SK-N-SH (cell line): ENCODE results near the gene NUP35. TPM values are rescaled to one million over a fixed set of nuclear protein-coding genes. Genes with fewer than 3 reads are reported as not detected.

Experiments used
- CTCF ChIA-PET: fragments of 300-600, 350-600 bp; formaldehyde crosslinking; extraction: SDS; loops from one replicate; lab custom pipeline; 2021; lab: Yijun Ruan, JAX
- POLR2A ChIA-PET: fragments of 350-600 bp; sonication (Branson Sonifier 250); formaldehyde crosslinking; extraction: SDS; loops from one replicate; lab custom pipeline; 2020; ENCODE audit warnings: antibody characterized with exemption, inconsistent platforms; lab: Yijun Ruan, JAX
- DNase-seq: peaks from one replicate; pipeline ENCODE4 v3.0.0; 2012
- H2AFZ ChIP-seq: fragments of 200-600 bp; sonication (generic); 2 replicates; pipeline ENCODE4 v1.8.1; 2016; ENCODE audit warnings: antibody characterized with exemption, mild to moderate bottlenecking, low read depth
- H3F3A ChIP-seq: fragments of 200-600 bp; sonication (generic); replicated peaks from 2 replicates; pipeline ENCODE3; 2016; ENCODE audit warnings: antibody characterized with exemption, mild to moderate bottlenecking; ENCODE audit not compliant: insufficient read depth
- H3K27ac ChIP-seq, 2 experiments: fragments of 200-500 bp in 1 of 2; fragments of 200-600 bp in 1 of 2; sonication (Bioruptor generic) in 1 of 2; sonication (generic), shearing (Covaris generic) in 1 of 2; 2 replicates each; pipeline versions ENCODE4 v1.5.1 to v1.6.1; 2014 to 2016; ENCODE audit warnings: low read depth in 2 of 2, inconsistent platforms in 1 of 2, low read length in 1 of 2, mild to moderate bottlenecking in 1 of 2, mixed read lengths in 1 of 2
- H3K27me3 ChIP-seq: fragments of 200-600 bp; sonication (generic), shearing (Covaris generic); 2 replicates; pipeline ENCODE4 v1.6.1; 2016; ENCODE audit warnings: mixed run types; ENCODE audit not compliant: insufficient read depth
- H3K36me3 ChIP-seq, 2 experiments: fragments of 200-500 bp in 1 of 2; fragments of 200-600 bp in 1 of 2; sonication (Bioruptor generic) in 1 of 2; sonication (generic) in 1 of 2; replicated peaks in 1 of 2; 2 replicates each; pipeline versions ENCODE3 to v1.5.1; 2014 to 2016; ENCODE audit warnings: low read length in 1 of 2, mild to moderate bottlenecking in 1 of 2; ENCODE audit not compliant: insufficient read depth in 2 of 2, control insufficient read depth in 1 of 2
- H3K4me1 ChIP-seq, 2 experiments: fragments of 200-500 bp in 1 of 2; fragments of 200-600 bp in 1 of 2; sonication (Bioruptor generic) in 1 of 2; sonication (generic), shearing (Covaris generic) in 1 of 2; 2 replicates each; pipeline versions ENCODE4 v1.5.1 to v1.6.1; 2014 to 2016; ENCODE audit warnings: low read depth in 1 of 2, low read length in 1 of 2, mixed run types in 1 of 2; ENCODE audit not compliant: insufficient read depth in 2 of 2, control insufficient read depth in 1 of 2
- H3K4me2 ChIP-seq: fragments of 200-600 bp; sonication (generic), shearing (Covaris generic); 2 replicates; pipeline ENCODE4 v1.6.1; 2017; ENCODE audit warnings: mixed run types
- H3K4me3 ChIP-seq, 2 experiments: fragments of 200-500 bp in 1 of 2; fragments of 200-600 bp in 1 of 2; sonication (Bioruptor generic) in 1 of 2; sonication (generic), shearing (Covaris generic) in 1 of 2; 2 replicates each; pipeline versions ENCODE4 v1.5.1 to v1.8.1; 2014 to 2016; ENCODE audit warnings: low read depth in 2 of 2, inconsistent platforms in 1 of 2, low read length in 1 of 2, mild to moderate bottlenecking in 1 of 2, mixed read lengths in 1 of 2, moderate library complexity in 1 of 2
- H3K79me2 ChIP-seq: fragments of 200-600 bp; sonication (generic); 2 replicates; pipeline ENCODE4 v1.8.1; 2017; ENCODE audit warnings: mild to moderate bottlenecking; ENCODE audit not compliant: insufficient read depth
- H3K9ac ChIP-seq: fragments of 200-600 bp; sonication (generic); 2 replicates; pipeline ENCODE4 v1.6.1; 2017; ENCODE audit warnings: mixed run types
- H3K9me2 ChIP-seq: fragments of 200-600 bp; sonication (generic); 2 replicates; pipeline ENCODE4 v1.6.1; 2017; ENCODE audit warnings: mixed run types
- H3K9me3 ChIP-seq: fragments of 200-600 bp; sonication (generic); 2 replicates; pipeline ENCODE4 v1.6.1; 2017; ENCODE audit warnings: mixed run types, mild to moderate bottlenecking, moderate library complexity
- H4K20me1 ChIP-seq: fragments of 200-600 bp; sonication (generic); 2 replicates; pipeline ENCODE4 v1.6.1; 2017; ENCODE audit warnings: mild to moderate bottlenecking, mixed run types; ENCODE audit not compliant: insufficient read depth
- EZH2phosphoT487 ChIP-seq: fragments of 200-600 bp; sonication (generic); IDR thresholded peaks from 2 replicates; pipeline ENCODE4 v1.6.1; 2017; ENCODE audit warnings: low read depth, mixed run types, mild to moderate bottlenecking, antibody characterized with exemption, moderate library complexity, borderline replicate concordance
- FOXJ3 ChIP-seq: sonication (generic); formaldehyde crosslinking; IDR thresholded peaks from 2 replicates; pipeline ENCODE4 v1.5.1; 2020; ENCODE audit warnings: mild to moderate bottlenecking, missing genetic modification reagents
- IRF3 ChIP-seq: fragments of 150-350 bp; IDR thresholded peaks from 2 replicates; pipeline ENCODE4 v1.6.1; 2016; ENCODE audit warnings: mild to moderate bottlenecking, low read depth, low read length
- NFIC ChIP-seq: IDR thresholded peaks from 2 replicates; pipeline ENCODE4 v1.4.0; 2012; ENCODE audit warnings: borderline replicate concordance
- NRF1 ChIP-seq: IDR thresholded peaks from 2 replicates; pipeline ENCODE4 v1.6.1; 2012; ENCODE audit warnings: low read depth, mild to moderate bottlenecking, low read length
- PBX3 ChIP-seq: IDR thresholded peaks from 2 replicates; pipeline ENCODE4; 2012
- POLR2AphosphoS5 ChIP-seq: IDR thresholded peaks from 2 replicates; pipeline ENCODE4 v1.6.1; 2012; ENCODE audit warnings: low read depth, low read length
- RXRA ChIP-seq: IDR thresholded peaks from 2 replicates; pipeline ENCODE4 v1.4.0; 2012; ENCODE audit warnings: low read depth, mild to moderate bottlenecking, borderline replicate concordance
- SIN3A ChIP-seq: IDR thresholded peaks from 2 replicates; pipeline ENCODE4 v1.6.1; 2012; ENCODE audit warnings: low read depth, mild to moderate bottlenecking, low read length, moderate library complexity, borderline replicate concordance
- TAF1 ChIP-seq: IDR thresholded peaks from 2 replicates; pipeline ENCODE4 v1.6.1; 2012; ENCODE audit warnings: low read depth, mild to moderate bottlenecking, low read length, moderate library complexity, borderline replicate concordance
- TEAD4 ChIP-seq: IDR thresholded peaks from 2 replicates; pipeline ENCODE4 v1.4.0; 2012; ENCODE audit warnings: mild to moderate bottlenecking, borderline replicate concordance; ENCODE audit not compliant: insufficient read depth
- WGBS: methylation state at CpG from one replicate; pipeline ENCODE4 v1.1.6; 2017; ENCODE audit warnings: low lambda C conversion rate; 5-methylcytosine and 5-hydroxymethylcytosine counted together
- polyA plus RNA-seq, 3 experiments: library from polyadenylated mRNA; depleted of rRNA; stranded (reverse); fragments of >200 nt; gene quantifications; 2 replicates each; pipeline ENCODE4 v1.2.3, GENCODE V29; 2012

Gene NUP35
- polyA plus RNA-seq, 1 of the 3 experiments (the other 2 are of a cell fraction) = 9.1 TPM

- WGBS = 84% methylated on average over 6 of the region's 6 CpGs
- no peaks in the 10 kb centered on the region for H3K9me2 ChIP-seq
- ChIA-PET CTCF (interaction anchor here (1.3 kb wide), 1 partner anchor 10 kb away, joined by 5 read pairs; no protein-coding TSS in a partner anchor), POLR2A (no interaction called here)
- TF ChIP-seq FOXJ3 (CRISPR knock-in tag) (no peak), NFIC (no peak), IRF3 (no peak), PBX3 (no peak)
- H3K36me3 ChIP-seq = no peaks in the 10 kb centered on the region
- H3K9me3 ChIP-seq = no peaks in the 10 kb centered on the region
- H3K4me3 ChIP-seq = no peak overlapping the region
- H3K79me2 ChIP-seq = no peaks in the 10 kb centered on the region
- H3K27me3 ChIP-seq = no peaks in the 10 kb centered on the region
- no peak overlapping the region for H3K9ac ChIP-seq
- peaks cover 0 to 7% of the 10 kb centered on the region in 2 experiments; a peak in 2 of 4 replicates for H3K4me1 ChIP-seq
- H3F3A ChIP-seq = no peaks in the 10 kb centered on the region
- no peak overlapping the region for H3K4me2 ChIP-seq
- no peak for DNase-seq
- no peak overlapping the region for H3K27ac ChIP-seq
- H4K20me1 ChIP-seq = no peaks in the 10 kb centered on the region
- H2AFZ ChIP-seq = no peak overlapping the region
Measured at GRCh38 chr2:183089192-183089851, 34.9 kb upstream of the NUP35 start.

DNA sequence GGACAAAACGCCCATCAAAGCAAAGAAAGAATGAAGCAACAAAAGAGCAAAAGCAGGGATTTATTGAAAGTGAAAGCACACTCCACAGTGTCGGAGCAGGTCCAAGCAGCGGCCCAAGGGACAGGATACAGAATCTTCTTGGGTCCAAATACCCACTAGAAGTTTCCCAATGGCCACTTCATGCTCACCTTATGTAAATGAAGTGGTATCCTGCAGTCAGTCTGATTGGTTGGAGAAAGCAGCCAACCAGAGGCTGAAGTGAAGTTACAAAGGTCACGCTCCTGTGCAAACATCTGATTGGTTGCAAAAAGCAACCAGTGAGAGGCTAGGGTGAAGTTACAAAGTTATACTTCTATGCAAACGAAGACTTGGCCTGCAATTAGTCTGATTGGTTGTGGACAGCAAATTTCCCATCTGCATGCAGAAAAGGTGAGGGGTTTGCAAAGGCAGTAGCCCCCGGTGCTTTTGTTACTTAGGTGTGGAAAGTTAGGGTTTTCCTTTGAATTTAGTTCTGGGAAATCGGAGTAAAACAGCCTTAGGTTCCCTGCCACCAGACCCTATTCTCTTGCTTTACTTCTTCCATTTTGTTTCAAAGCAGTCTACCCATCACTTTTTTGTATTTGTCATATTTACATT is 32.8 kb upstream of the NUP35 start:
- POLR2A ChIA-PET = no interaction called here
- no peaks in the 10 kb centered on the region for H4K20me1 ChIP-seq
- H3K9me2 ChIP-seq = no peaks in the 10 kb centered on the region
- no peaks in the 10 kb centered on the region for H3K27me3 ChIP-seq
- H3F3A ChIP-seq = no peaks in the 10 kb centered on the region
- no peak overlapping the region for H3K4me2 ChIP-seq
- CTCF ChIA-PET = no interaction called here
- H3K9ac ChIP-seq = no peak overlapping the region
- no peak overlapping the region for H2AFZ ChIP-seq
- H3K4me3 ChIP-seq = no peak overlapping the region
- peaks cover 0 to 7% of the 10 kb centered on the region in 2 experiments; a peak in 2 of 4 replicates for H3K4me1 ChIP-seq
- 87% methylated on average over 7 of the region's 7 CpGs for WGBS
- no peaks in the 10 kb centered on the region for H3K79me2 ChIP-seq
- H3K27ac ChIP-seq = no peak overlapping the region
- TF ChIP-seq TAF1 (no peak), IRF3 (no peak), POLR2AphosphoS5 (no peak), RXRA (no peak), NRF1 (no peak), NFIC (no peak), TEAD4 (no peak), SIN3A (no peak), EZH2phosphoT487 (no peak)
- no peak for DNase-seq
- no peaks in the 10 kb centered on the region for H3K36me3 ChIP-seq
- H3K9me3 ChIP-seq = no peaks in the 10 kb centered on the region
